T-helper 22 cell (primary cell): ENCODE measurements around the gene BHLHE23.
"Not testable (repeated sequence)": the region's sequence is repeated elsewhere in the genome, so short reads cannot be mapped to it uniquely, and the experiment has no call there.

Experiments used
- DNase-seq: peaks from one replicate; pipeline ENCODE4 v3.0.0-alpha.2; 2020; ENCODE audit warnings: low read depth

The BHLHE23 gene

DNA sequence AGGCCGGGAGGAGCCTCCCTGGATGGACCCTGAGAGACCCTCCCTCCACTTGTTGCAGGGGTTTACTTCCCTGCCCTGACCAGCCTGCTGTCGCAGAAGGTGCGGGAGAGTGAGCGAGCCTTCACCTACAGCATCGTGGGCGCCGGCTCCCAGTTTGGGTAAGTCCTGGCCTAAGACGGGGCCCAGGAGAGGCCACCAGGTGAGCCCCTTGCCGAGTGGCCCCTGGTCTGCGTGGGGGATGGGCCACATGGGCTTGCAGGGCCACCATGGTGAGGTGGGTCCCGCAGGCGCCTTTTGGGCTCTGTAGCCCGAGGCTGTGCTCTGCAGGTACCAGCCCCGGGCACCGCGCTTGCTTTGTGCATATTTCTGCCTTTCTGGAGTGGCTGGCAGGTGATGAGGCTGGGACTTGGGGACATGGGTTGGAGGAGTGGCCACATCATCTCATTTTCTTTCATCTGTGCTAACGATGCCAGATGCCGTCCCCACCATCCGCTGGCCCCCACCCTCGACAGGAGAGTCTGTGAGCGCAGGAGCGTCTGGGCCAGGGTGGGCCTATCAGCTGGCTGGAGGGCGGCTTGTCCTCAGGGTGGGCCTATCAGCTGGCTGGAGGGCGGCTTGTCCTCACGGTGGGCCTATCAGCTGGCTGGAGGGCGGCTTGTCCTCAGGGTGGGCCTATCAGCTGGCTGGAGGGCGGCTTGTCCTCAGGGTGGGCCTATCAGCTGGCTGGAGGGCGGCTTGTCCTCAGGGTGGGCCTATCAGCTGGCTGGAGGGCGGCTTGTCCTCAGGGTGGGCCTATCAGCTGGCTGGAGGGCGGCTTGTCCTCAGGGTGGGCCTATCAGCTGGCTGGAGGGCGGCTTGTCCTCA lies 46.1 kb downstream of the BHLHE23 start:
- not testable (repeated sequence) for DNase-seq

DNA sequence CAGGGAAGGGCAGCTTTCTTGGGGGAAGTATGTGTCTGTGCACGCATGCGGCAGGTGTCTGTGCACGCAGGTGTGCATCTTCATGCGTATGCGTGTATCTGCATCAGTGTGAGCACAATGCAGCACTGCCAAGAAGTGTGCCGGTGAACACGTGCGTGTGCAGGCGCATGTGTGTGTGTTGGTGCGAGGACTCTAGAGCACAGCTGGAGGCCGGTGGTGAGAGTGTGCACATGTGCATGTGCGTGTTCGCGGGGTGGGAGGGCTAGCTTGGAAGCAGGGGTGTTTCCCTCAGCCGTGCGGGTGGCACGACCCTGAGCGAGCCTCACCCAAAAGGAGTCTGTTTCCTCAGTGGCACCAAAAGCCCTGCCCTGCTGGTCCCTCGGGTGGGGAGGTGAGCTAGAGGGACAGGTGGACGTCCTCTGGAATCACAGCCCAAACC lies 46.7 kb downstream of the BHLHE23 start:
- no peak for DNase-seq

DNA sequence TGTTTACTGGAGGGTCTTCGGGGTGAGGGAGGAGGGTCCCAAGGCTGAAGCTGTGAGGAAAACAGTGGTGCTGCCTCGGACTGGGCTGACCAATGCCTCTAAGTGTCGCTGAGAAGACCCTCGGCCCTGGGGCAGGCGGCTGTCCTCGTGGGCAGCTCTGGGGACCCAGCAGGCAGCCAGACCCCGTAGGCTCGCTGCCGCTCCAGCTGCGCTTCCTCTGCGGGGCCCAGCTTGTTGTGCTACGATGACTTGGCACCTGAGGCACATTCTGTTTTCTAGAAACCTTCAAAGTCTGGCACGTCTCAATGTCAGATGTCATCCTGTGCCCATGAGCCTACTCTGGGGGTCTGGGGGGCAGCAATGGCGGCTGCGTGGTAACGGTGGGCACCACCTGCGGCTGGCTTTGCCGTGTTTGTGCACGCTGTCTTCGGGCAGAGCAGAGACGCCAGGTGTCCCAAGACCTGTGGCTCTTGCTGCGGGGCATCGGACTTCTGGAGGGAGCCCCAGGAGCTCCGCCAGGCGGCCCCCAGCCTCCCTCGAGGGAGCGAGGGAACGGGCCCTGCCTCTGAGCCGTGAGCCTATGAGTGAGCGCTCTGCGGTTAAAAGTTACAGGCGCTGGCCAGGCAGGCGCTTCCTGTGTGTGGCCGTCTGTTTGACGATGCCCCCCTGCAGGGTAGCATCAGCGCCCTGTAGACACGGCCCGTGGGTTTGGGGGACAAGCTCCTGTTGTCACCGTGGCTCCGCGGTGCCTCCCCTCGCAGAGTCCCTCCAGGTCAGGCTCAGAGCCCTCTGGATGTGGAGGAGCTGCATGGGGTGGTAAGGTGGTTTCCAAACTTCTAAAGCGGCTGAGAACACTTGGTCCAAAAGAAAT lies 47.4 kb downstream of the BHLHE23 start:
- no peak for DNase-seq

GRCh38 chr20:62958388-62959100 lies 48.2 kb downstream of the BHLHE23 start:
- no peak for DNase-seq

DNA sequence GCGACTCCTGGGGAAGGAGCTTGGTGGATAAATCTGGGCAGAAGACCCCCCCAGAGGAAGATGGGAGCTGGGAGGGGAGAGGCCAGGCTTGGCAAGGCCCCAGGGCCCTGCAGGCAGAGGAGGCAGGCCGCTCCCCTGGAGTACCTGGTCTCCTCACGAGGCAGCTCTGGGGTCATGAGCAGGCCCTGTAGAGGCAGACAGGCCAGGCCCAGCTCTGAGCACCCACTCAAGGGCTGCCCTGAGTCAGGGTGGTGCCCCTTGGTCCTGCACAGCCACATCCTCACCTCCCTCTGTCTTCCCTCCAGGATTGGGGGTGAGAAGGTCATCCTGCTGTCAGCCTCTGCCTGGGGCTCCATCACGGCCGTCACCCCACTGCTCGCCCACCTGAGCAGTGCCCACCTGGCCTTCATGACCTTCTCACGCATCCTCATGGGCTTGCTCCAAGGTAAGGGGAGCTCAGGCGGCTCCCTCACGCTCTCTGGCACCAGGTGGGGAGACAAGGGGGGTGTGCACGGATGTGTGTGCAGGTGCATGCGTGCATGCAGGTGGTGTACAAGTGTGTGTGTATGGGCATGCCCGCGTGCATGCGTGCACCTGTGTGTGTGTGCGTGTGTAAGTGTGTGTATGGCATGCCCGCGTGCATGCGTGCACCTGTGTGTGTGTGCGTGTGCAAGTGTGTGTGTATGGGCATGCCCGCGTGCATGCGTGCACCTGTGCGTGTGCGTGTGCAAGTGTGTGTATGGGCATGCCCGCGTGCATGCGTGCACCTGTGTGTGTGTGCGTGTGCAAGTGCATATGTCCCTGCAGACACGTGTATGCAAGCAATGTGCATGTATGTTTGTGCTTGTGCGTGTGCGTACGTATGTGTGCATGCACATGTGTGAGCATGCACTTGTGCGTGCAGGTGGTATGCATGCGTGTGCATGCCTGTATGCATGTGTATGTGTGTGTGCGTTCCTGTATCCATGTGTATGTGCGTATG lies 49.3 kb downstream of the BHLHE23 start:
- no peak for DNase-seq

GRCh38 chr20:62956387-62957135 lies 50.2 kb downstream of the BHLHE23 start:
- no peak for DNase-seq
